Mucosa of gallbladder (tissue), 1 donor: ENCODE results near the gene SMPD4. TPM values are rescaled to one million over a fixed set of nuclear protein-coding genes. Genes with fewer than 3 reads are reported as not detected.
"Not testable (repeated sequence)": the region's sequence is repeated elsewhere in the genome, so short reads cannot be mapped to it uniquely, and the experiment has no call there.

Experiments used
- DNase-seq: peaks from one replicate; pipeline ENCODE4 v3.0.0-alpha.2; 2020; ENCODE audit warnings: low spot score
- total RNA-seq: library from RNA; stranded (reverse); gene quantifications from one replicate; pipeline ENCODE4 v1.2.1, GENCODE V29; 2021
- donor health status: DM: no; HTN: no; CAD: no.

The SMPD4 gene
- total RNA-seq, 1 donor from 2014 or later = 42.1 TPM

DNA sequence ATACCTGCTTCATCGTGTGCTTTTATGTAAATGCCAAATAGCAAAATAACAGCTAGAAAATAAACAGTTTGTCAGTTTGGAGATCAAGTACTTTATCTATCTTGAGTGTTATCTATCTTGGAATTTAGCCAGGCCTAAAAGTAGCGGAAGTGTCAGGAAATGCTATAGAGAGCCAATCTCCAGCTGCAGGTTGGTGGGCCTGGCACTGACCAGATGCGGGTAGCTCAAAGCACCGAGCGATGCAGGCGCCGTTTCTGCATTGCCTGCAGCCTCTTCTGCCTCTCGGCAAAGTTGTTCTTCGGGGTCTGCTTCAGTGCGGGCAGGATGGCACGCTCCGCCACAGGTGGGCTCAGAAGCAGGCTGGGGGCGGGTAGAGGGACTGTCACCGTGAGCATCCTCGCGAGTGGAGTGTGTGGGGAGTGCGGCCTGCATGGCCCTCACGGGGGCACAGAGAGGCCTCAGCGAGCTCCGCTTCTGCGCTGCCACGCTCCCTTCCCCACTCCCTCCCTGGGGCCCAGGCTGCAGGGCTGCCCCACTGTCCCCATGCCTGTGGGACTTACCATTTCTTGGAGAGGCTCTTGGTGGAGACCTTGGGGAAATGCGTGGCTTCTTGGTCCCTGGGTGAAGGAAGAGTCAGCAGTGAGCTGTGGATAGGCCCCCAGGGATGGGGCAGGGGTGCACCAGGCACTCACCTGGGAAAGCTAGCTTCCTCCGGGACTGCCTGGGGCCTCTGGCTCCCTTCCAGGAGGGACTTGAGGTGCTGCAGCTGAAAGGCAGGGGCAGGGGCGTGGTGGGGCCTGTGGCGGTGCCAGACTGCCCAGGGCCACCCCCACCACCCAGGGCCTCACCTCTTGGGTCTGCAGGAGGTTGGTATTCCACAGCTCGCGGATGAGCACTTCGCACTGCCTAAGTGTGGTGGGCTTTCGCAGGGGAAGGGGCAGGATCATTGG, 41.8 kb downstream of the SMPD4 start:
- not testable (repeated sequence) for DNase-seq

- not testable (repeated sequence) for DNase-seq
These were observed 42.6 kb downstream of the SMPD4 start for GRCh38 chr2:130138841-130139251.

DNA sequence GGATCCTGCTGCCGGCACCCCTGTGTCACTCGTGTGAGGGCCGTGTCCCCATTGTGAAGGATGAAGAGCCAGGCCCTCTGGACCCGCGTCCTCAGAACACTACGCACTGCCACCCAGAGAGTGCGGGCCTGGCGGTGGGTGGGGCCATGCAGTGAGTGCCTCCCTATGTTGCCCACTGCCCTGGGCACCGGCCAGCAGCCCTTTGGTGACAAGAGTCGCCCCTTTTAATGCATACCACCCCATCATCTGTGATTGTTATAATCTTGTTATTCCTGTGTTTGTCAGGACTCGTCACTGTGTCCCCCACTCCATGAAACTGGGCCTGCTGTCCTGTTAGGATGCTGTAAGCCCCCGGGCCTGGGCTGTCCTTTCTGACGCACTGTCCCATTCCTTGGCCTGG, 43.1 kb downstream of the SMPD4 start:
- DNase-seq = not testable (repeated sequence)

- DNase-seq = not testable (repeated sequence)
These were observed 44.3 kb downstream of the SMPD4 start for GRCh38 chr2:130137118-130137517.

DNA sequence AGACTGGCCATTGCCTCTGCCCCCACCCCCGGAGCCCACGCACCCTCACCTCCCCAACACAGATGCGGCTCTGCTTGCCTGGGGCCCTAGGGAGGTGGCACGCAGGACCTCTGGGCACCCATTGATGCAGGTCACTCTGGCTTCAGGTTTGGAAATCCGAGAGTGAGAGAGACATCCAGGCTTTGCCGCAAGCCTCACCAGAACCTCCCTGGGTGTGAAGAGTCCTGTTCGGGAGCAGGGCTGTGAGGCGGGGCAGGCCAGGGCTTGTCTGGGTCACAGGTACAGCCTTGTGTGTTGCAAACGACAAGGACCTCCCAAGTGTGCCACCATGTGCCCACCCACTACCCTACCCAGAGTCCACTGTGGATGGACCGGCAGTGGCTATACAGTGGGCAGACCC, 44.9 kb downstream of the SMPD4 start:
- DNase-seq = not testable (repeated sequence)

DNA sequence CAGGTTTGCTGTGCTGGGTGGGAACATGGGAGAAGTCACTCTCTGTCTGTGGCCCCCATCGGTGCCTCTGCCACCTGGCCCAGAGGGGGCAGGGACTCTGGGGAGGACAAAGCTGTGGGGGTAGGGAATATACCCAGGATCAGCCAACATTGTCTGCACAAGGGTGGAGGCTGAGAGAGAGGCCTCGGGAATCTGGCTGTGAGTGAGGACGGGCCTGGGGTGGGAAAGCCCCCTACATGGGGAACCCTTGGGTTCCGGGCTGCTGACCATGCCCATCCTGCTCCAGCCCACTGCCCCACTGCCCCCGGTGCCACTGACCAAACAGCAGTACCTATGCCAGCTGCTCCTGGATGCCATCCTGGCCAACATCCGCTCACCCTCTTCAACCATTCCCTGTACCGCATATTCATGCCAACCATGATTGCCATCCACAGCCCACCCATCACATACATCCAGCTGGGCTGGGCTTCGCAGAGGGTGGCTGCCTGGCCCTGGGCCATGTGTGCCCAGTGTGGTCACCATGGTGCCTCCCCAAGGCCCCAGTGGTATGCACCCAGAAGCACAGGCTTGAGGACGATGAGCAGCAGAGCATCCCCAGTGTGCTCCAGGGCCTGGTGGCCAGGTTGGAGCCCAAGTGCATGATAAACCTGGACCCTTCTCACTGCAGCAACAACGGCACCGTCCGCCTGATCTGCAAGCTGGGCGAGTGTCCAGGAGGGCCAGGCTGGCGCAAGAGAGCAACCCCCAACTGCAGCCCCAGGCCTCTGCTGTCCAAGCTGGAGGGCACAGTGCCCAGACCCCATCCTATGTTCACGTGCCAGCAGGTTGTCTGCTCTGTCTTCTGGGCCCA, 45.5 kb downstream of the SMPD4 start:
- DNase-seq = no peak

DNA sequence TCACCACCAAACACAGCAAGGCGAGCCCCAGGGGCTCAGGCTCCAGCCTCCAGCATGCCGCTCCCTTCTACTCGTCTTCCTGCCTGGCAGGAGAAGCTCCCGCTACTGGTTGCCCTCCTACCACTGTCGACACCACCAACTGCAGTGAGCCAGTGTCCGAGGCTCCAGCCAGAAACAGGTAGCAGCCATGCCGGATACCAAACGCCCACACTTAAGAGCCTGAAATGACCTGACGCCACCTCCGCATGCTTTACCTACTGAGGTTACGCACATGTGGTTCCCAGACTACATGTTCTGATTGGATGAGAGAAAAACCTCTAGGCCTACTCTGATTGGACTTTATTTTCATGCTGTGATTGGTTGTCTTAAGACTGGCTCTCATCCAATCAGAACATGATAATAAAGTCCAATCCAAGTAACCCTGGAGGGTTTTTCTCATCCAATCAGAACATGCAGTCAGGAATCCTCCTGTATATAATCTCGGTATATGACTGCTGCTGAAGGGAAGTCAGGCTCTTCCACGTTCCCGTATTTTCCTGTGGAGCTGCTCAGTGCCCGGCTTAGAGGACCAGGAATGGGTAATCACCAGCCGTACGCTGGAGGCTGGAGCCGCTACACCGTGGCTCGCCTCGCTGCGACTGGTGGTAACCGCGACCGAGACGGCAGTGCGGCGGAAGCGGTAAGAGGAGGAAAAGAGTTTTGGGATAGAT, 52.1 kb downstream of the SMPD4 start, which contains the start of gene POTEF:
Gene POTEF, minus strand, starts transcription at position 103 of the 710 bp plus-strand sequence. CDS start 8,707 bp downstream, outside the sequence.
- DNase-seq = not testable (repeated sequence)

- DNase-seq = not testable (repeated sequence)
These were observed 52.9 kb downstream of the SMPD4 start for GRCh38 chr2:130128464-130128863.

- not testable (repeated sequence) for DNase-seq
These were observed 53.7 kb downstream of the SMPD4 start for GRCh38 chr2:130127726-130128125.

- DNase-seq = not testable (repeated sequence)
These were observed 60.5 kb downstream of the SMPD4 start for GRCh38 chr2:130120924-130121323.

- not testable (repeated sequence) for DNase-seq
These were observed 78.6 kb downstream of the SMPD4 start for GRCh38 chr2:130102597-130103363.

Other genes starting within 250 kb of the SMPD4 start
- 0.23 TPM for gene RAB6C, start 201.9 kb downstream of the SMPD4 start, total RNA-seq
- not detected for gene POTEF, start 52.4 kb downstream of the SMPD4 start, total RNA-seq
- gene CCDC74B, start 36.5 kb downstream of the SMPD4 start, total RNA-seq = 3.4 TPM
- 220 TPM for gene MZT2B, start 660 bp upstream of the SMPD4 start, total RNA-seq
- gene TUBA3E, start 16.8 kb upstream of the SMPD4 start, total RNA-seq = not detected
- gene IMP4, start 161.3 kb upstream of the SMPD4 start, total RNA-seq = 59.7 TPM
- gene PTPN18, start 174.5 kb upstream of the SMPD4 start, total RNA-seq = 126 TPM